Endometrium (tissue), 2 donors: ENCODE results near the gene PPP3CA.

Source experiments
- FAIRE-seq: peaks from 2 replicates; lab custom pipeline; 2012; peaks lifted over from hg19 to GRCh38; lab: Jason Lieb, UNC
- donor health status: control.
- donor health status: control.

The PPP3CA gene

DNA sequence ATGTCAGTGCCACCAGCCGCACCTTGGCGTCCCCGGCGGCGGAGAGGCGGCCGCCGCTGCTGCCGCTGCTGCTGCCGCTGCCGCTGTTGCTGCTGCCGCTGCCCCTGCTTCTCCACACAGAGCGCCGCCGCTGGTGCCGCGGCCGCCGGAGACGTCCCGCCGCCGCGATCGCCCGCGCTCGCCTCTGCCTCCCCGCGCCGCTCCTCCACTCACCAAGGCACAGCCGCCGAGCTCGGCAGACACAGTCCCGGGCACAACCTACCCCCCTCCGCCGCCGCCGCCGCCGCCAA, at the start of gene PPP3CA:
Gene PPP3CA (minus strand): TSS at position 260 of the 290 bp plus-strand sequence.
- no peak for FAIRE-seq

DNA sequence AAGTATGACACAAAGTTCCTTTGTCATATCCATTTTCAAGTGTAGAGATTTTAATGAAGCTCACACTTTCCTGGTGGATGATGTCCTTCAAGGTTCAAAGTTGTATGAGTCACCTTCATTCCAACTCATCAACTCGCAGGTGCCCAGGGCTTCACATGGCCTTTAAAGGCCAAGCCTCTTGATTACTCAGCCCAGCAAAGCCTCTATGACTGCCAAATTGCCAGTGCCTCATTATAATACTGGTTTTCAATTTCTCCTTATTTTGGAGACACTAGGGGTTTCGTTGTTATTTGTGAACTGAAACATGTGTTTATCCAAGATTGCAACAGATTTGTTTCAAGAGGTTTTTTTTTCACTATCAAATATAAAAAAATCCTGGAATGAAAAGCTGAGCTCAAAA, 45.9 kb upstream of the PPP3CA start:
- FAIRE-seq = no peak

DNA sequence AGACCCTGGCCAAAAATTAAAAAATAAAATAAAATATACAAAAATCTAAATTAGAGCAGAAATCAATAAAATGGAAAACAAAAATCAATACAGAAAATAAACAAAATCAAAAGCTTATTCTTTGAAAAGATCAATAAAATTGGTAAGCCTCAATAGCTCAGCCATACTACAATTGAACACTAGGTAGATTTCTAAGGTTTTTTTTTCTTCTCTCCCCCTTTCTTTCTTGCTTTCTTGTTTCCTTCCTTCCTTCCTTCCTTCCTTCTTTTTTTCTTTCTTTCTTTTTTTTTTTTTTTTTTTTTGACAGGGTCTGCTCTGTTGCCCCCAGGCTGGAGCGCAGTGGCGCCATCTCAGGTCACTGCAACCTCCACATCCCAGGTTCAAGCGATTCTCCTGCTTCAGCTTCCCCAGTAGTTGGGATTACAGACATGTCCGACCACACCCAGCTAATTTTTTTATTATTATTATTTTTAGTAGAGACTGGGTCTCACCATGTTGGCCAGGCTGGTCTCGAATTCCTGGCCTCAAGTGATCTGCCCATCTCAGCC, 23.4 kb upstream of the PPP3CA start:
- no peak for FAIRE-seq

DNA sequence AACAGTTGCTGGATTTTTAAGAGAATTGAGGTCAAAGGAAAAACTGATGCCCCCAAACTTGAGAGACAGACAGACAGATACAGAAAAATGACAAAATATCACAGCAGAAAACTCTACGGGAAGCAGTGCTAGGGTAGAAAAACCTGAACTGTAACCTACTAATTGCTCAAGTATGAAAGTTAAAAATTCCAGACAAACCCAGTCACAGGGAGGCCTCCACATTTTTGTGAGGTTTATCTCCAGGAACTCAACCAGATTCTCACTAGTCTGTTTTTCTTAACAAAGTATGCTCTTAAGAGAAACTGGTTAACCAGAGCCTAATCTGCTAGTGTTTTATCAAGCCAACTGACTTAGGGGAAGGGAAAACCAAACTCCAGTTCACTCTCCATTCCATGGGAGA, 19.9 kb upstream of the PPP3CA start:
- FAIRE-seq = no peak

DNA sequence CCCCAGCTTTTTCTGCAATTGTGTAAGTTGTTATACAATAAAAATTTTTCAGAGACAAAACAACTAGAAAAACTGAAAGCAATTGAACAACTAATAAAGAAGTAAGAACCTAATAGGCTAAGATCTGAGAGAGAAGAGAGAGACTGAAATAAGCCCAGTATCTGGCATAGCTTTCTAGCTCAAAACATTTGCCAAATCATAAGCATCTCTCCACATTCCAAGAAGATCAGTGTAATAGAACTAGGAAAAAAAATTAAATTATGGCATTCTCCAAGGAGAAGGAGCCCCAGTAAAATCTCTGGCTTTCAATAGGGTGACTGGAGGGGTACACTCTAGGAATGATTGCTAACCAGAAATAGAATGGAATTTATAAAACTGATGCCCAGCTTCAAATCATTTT, 19.0 kb upstream of the PPP3CA start:
- no peak for FAIRE-seq

DNA sequence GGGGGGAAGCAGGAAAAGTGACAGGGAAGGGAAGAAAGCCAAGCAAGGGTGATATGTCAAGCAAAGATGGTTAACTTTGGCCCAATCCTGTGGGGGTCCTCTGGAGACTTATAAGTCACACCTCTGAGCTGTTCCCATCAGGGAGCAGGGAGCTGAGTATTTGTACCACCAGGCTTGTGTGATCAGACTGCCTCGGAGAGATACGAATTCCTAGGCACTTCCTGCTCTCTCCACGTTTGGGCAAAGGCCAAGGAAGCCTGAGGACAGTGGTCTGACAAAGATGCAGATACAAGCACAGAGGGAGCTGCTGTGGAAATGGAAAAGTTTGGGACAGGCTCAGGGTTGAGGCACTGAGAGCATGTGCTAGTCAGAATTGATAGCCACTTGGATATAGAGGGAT, 10.4 kb upstream of the PPP3CA start:
- FAIRE-seq = no peak

DNA sequence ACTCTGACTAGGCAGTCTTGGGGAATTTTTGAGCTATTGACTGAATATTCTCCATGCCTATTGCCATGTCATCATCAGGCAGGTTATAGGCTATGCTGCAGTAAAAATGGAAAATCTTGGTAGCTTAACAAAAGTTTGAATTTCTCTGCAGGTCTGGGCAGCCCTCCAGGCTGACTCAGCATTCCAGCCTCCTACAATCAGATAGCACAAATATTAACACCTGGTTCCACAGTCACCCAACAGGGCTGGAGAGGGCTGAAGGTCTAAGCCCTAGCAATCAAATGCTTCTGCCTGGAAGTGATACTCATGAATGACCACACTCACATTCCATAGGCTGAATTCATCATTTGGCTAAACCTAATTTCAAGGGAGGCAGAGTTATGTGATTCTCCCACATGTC, 9.6 kb upstream of the PPP3CA start:
- FAIRE-seq = no peak

DNA sequence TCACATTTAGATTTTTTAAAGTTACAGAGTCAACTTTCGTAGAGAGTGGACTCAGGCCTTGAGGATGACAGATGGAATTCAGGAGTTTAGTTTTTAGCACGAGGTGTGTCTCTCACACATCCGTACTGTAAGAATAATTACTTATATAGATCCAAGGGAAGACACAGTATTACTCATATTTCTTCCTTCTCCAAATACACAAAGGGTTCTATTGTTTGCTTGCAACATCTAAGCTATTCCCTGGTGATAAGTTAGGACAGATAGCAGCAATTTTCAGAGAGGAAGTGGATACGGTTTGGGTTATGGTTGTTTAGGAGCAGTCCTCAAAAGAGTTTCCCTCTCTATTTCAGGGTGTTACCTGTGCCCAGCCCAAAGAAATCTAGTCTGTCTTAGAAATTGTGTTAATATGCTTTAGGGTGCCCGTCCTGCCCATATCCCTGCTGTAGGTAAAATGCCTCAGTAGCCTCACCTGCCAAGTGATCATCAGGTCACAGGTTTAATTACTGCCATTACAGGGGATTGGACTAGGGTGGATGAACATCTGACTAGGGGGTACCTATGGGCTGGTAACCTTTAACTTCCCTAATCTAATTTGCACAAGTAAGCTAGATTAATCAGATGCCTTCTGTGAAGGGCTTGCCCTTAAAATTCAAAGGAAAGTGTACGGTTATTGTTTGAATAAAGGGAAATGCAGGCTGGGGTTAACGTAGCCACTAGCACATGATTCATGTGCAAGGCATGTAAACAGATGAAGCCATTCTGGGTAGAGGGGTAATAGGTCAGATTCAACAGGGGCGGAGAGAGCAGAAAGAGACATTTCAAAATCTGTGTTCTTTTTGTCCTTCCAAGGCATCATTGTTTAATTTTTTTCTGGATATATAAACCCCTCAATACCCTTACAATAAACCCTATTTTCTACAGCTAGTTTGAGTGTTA, 8.7 kb upstream of the PPP3CA start:
- no peak for FAIRE-seq

DNA sequence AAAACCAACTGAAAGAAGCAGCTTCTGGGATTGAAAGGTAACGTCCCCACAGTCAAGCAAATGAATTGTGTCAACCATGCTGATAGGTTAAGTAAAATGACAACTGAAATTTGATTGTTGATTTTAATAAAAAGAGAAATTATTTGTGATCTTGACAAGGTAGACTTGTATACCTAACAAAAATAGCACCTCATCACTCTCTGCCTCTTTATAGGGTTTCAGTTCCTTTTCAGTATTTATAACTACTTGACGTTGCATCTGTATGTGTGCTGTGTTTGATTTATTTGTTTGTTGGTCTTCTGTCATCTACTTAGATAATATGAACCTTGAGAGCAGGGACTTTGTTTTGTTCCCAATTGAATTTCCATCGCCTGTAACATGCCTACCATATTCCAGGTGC, 7.9 kb upstream of the PPP3CA start:
- no peak for FAIRE-seq

DNA sequence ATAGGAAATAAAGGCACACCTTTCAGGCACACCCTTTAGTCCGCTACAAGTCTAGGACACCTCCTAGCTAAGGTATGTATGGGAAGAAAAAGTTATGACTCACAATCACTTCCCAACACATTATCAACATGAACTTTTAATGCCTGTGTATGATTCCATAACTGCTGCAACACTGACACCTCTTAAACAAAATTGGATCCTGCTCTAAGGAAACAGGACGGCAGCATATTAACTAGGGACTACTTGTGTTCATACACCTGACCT, 2.4 kb upstream of the PPP3CA start:
- no peak for FAIRE-seq

DNA sequence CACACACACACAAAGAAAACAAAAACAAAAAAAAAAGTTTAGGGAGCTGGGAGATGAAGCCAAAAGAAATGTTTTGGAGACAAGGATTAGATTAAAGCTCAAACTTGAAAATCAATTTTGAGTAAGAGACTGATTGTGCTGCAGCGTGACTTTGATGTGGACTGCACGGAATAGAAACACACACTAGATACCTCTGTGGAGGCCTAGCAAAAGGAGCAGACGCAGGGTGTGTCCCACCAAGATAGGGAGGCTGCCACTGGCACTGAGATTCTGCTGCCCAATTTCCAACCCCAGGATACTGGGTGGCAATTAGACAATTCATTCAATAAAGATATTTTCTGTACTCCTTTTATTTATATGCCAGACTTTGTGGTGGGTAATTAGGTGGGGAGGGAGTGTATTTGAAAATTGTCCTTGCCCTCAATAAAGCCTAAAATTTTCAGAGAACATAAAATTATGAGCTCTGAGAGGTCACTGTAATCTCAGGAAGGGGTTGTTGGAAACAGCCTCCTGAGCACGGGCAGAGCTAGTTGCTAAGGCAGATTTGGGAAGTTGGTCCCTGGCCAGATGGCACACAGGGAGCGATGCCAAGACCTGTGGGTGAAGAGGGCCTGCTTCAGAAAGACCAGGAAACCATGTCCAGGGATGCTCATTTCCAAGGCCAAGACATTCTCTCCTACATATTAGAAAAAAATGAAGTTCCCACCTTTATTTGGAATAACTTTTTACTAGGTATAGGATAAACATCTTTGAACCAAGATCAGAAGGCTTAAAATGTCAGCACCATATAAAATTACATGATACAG, 1.9 kb upstream of the PPP3CA start:
- FAIRE-seq = no peak

DNA sequence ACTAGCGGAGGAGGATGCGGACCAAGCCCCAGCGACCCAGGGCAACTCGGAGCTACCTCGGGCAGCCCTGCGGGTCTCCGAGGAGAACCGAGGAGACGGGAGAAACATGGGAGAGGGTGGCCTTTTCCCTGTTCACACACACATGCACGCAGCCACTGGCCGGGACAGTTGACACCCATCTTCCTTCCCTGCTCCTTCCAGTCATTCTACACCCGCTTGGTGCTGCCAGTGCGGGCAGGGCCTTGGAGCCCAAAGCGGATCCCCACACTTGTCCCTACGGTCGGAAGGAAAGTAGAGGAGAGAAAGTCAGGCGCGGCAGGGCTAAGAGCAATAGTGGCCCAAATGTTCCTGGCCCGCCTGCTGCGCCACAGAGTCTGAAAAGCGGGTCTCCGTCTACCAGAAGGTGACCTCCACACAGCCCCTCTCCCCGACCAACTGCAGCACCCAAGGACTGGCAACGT, 1.1 kb upstream of the PPP3CA start:
- no peak for FAIRE-seq

DNA sequence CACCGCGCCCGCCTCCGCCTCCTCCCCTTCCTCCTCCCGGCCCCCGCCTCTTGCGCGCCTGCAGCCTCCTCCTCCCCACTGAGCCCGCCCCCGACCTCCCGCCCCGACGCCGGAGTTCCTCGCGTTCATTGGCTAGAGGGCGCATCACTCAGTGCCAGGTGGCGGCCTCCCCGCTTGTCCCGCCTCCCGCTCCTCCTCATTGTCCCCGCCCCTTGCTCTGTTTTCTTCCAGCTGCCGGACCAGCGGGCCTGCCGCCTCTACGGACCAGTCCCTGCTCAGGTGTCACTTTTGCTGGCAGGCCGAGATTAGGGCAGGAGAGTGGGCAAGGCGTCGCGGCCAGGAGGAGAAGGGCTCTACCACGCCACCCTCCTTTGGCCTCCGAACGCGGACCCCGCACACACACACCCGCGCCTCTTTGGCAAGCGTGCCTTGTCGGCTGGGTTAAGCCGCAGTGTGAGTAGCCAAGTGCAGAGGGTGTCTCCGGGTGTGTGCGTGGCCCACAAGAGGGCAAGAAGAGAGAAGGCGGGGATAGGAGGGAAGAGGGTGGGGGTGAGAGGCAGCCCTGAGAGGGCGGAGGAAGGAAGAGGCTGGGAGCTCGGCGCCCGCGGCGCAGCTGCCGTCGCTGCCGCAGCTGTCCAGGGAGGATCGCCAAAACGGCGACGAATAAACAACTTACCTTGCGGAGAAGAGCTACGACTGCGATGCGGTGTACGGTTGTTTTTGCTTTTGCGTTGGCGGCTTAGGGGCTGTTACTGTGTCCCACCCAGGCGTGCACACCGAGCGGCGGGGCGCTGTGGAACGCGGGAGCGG, 436 bp upstream of the PPP3CA start:
- FAIRE-seq = no peak

DNA sequence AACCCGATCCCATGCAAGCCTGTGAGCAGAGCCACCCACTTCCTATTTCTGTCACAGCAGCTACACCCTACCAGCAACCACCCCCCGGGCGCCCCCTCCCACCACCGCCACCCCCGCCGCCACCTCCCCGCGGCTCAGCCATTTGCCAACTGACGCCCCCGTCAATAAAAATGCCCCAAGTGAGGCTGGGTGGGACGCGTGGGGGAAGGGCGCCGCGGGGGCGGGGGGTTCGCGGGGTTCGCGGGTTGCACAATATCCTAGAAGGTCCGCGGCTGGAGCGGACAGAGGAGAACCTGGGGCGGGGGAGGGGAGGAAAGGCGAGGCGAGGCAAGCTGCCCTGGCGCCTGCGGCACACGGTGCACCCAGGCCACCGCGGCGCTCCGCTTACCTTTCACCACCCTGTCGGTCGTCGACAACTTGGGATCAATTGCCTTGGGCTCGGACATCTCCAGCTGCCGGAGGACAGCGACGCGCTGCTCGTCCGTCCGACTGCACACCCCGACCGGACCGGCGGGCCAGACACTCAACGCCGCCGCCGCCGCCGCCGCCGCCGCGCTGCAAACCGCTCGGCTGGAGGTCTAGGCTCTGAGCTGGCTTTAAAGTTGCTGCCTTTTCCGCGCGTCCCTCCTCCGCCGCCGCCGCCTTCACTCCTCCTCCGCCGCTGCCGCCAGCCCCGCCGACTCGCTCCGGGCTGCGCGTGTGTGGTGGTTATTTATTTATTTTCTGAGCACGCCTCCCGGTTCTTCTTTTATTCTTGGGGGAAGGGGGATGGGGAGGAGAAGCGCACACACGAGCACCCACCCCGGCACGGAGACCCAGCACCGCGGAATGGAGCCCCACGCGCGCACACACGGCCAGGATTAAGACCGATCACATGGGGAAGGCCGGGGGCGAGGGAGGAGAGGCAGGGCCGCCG, 717 bp downstream of the PPP3CA start:
- no peak for FAIRE-seq

DNA sequence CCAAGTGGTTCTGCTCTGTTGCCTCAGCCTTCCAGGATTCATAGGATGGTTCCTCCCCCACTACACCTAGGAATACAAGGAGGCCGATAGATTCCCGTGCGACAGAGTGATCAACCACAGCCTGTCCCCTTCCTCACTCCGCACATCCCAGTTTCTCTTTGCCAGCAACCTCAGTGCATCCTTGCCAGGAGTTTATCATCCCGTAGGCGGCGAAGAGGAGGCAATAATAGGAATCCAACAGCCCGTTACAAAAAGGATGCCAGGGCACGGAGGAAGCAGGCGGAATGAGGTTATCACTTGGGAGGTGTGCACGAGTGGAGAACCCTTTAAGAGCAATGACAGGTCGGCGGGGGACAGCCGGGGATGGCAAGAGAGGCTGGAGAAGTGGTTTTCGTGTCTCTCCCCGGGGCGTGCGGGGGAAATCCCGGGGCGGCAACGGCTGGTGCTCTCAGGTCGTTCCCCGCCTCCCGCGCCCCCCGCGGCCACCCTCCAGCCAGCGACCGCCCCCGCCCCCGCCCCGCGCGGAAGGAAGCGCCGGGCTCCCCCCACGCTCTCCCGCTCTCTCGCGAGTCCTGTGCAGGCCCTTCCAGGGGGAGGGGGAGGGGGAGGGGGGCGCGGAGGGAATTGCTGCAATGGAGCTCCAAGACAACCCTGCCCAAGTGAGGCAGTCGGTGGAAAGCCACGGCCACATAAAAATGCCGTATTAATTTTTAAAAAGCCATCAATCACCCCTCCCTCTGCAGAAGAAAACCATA, 1.6 kb downstream of the PPP3CA start:
- no peak for FAIRE-seq

DNA sequence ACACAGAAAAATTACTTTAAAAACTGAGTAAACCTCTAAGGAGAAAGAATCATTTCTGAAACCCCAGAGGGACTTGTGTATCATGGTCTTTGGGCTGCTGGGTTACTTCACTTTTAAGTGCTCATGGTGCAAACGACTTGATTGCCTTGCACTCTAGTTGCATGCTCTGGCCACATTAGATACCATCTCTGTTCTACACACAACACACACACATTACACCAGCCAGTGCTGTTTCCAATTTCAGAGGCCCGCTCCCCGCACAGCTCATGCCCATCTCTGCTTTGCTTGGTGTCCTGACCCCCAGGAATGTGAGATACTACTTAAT, 2.1 kb downstream of the PPP3CA start:
- no peak for FAIRE-seq

DNA sequence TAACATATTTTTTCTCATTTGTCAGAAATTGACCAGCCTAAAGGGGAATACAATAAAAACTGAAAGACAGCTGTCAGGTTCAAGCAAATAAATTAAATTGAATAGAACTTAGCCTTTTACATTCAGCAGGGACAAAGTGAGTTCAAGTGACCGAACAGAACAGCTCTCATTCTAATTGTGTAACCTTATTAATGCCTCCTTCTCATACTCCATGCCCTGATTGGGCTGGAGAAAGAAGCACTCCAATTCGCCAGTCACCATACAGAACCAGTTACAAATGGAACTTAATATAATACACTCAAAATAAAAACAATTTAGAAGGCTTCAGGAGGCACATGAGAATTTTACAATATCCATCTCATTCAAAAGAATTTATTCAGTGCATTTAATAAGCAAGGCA, 8.0 kb downstream of the PPP3CA start:
- FAIRE-seq = no peak

DNA sequence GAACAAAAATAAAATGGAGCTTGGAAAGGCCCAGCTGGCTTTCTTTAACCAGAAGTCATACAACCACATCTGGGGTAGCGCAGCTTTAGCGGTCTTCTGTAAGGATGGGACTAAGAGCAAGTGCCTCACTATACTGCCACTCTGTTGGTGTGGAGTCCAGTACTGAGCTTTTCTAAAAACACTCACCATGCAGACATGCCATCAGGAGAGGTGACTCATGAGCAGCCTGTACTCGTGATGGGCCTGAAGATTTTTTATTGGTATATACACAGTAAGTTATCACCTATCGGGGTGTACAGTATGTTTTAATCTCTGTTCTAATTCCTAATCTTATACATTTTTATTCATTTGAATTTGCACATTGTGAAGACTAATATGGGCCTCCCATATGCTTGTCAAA, 9.6 kb downstream of the PPP3CA start:
- no peak for FAIRE-seq

DNA sequence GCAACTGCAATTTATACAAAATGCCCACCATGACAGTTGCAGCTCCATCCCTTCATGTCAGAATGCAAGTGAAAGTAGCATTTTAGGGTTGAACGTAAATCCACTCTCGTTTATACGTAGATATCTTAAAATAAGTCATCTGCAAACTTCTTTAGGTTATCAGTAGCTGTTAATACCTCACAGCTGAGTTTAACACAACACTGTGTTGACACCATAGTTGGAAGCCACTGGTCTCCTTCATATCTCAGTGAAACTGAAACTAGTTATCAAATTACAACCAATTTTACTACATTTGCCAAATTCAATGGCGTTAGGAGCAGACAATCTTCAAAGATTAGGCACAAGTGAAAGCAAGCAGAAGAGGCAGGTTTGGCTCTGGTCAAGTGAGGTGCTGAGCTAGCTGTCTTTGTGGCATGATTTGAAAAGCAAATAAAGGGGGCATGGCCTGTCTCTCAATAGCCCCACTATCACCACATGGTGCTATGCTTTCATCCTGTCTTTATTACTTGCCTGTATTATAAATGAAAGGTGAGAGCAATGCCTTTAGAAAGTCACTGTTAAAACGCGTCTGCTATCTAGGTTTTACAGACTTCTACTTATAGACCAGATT, 12.3 kb downstream of the PPP3CA start:
- FAIRE-seq = no peak

DNA sequence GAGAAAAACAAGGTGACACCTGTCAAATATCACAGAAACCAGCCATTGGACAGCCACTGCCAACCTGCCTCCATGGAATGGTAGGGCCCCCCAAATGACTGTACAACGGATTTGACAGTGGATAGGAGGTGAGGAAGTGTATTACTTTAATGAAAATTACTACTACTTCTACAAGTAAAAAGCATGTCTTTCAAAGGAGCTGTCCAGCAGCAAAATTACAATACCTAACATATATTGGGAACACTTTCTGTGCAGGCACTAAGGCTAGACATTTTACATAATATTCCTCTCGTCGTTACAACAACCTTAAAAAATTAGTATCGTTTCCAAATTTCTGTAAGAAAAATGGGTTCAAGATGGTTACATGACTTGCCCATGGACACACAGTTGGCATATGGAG, 14.9 kb downstream of the PPP3CA start:
- FAIRE-seq = no peak

DNA sequence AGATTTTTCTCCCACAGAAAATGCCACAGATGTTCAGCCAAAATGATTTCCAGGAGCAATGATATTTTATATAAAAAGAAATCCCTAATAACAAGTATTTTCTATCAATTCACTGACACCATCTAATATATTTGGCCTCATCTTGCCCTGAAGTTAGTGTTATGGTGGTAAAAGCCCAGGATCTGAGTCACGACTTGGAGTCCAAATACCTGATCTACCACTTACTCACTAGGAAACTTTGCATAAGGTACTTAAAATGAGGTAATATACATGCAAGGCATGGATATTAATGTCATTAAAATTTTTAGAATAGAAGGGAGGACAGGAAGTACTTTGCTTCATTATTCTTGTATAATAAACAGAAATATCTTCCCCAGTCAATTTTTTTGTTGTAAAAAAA, 16.3 kb downstream of the PPP3CA start:
- no peak for FAIRE-seq
